ENCODE results near the gene FGF14.
"Not testable (repeated sequence)": the region's sequence is repeated elsewhere in the genome, so short reads cannot be mapped to it uniquely, and the experiment has no call there.

The FGF14 gene

DNA sequence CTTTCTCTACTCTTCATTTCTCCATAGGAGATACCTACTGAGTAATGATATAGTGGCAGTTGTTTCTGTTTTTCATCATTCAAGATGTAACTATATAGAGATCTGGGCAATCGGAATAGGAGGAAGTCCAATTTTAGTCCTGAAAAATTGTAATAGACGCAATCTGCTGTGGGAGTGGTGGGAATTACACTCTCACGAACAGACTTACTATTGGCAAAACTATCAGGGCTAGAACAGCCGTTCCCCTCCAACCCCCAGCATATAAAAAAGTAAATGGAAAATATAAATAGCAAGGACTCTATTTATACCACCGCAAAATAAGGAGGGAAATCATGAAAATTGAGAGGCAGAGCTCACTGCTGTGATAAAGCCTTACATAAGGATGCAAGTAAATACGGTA lies 330.1 kb downstream of the FGF14 start:
- TF ChIP-seq, protein P1, sequence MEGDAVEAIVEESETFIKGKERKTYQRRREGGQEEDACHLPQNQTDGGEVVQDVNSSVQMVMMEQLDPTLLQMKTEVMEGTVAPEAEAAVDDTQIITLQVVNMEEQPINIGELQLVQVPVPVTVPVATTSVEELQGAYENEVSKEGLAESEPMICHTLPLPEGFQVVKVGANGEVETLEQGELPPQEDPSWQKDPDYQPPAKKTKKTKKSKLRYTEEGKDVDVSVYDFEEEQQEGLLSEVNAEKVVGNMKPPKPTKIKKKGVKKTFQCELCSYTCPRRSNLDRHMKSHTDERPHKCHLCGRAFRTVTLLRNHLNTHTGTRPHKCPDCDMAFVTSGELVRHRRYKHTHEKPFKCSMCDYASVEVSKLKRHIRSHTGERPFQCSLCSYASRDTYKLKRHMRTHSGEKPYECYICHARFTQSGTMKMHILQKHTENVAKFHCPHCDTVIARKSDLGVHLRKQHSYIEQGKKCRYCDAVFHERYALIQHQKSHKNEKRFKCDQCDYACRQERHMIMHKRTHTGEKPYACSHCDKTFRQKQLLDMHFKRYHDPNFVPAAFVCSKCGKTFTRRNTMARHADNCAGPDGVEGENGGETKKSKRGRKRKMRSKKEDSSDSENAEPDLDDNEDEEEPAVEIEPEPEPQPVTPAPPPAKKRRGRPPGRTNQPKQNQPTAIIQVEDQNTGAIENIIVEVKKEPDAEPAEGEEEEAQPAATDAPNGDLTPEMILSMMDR (IDR thresholded peaks at IDR 0.05; ENCODE audit: extremely low read depth, missing control alignments) = no peak
- DNase-seq (ENCODE audit: low spot score) = no peak

- DNase-seq (ENCODE audit: low spot score) = not testable (repeated sequence)
These were observed 333.5 kb downstream of the FGF14 start for GRCh38 chr13:102068323-102068722.

- DNase-seq (ENCODE audit: low spot score) = no peak
- TF ChIP-seq, protein P1 (IDR thresholded peaks at IDR 0.05; ENCODE audit: extremely low read depth, missing control alignments) = no peak
These were observed 346.6 kb downstream of the FGF14 start for GRCh38 chr13:102055090-102055779.

- TF ChIP-seq, protein P1 (IDR thresholded peaks at IDR 0.05; ENCODE audit: extremely low read depth, missing control alignments) = no peak
- no peak for DNase-seq (ENCODE audit: low spot score)
These were observed 352.0 kb downstream of the FGF14 start for GRCh38 chr13:102049853-102050252.

DNA sequence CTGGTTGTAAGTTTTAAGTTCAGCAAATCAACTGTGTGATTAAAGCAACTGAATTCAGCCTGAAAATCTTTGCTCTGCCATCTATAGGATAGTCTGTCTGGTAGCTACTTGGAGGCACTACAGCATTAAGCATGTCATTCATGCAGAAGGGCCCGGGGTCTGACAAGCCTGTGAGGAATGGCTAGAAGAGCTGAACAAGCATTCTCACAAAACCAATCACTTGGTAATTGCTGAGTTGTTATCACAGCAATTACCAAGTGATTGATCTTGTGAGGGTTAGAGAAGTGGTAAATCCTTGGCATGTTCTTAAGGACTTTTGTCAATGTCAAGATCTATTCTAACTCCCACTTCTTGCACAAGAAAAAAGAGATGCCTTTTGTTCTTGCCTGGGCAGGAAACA lies 356.1 kb downstream of the FGF14 start:
- TF ChIP-seq, protein P1 (IDR thresholded peaks at IDR 0.05; ENCODE audit: extremely low read depth, missing control alignments) = no peak
- no peak for DNase-seq (ENCODE audit: low spot score)

GRCh38 chr13:102042746-102043145 lies 359.1 kb downstream of the FGF14 start:
- TF ChIP-seq, protein P1 (IDR thresholded peaks at IDR 0.05; ENCODE audit: extremely low read depth, missing control alignments) = no peak
- no peak for DNase-seq (ENCODE audit: low spot score)

- TF ChIP-seq, protein P1 (IDR thresholded peaks at IDR 0.05; ENCODE audit: extremely low read depth, missing control alignments) = no peak
- no peak for DNase-seq (ENCODE audit: low spot score)
These were observed 360.3 kb downstream of the FGF14 start for GRCh38 chr13:102041544-102041943.

GRCh38 chr13:102040812-102041211 lies 361.0 kb downstream of the FGF14 start:
- TF ChIP-seq, protein P1 (IDR thresholded peaks at IDR 0.05; ENCODE audit: extremely low read depth, missing control alignments) = no peak
- DNase-seq (ENCODE audit: low spot score) = no peak

Data from GM20000 (cell line).